ENCODE results near the gene MZT2B. TPM values are rescaled to one million over a fixed set of nuclear protein-coding genes. Genes with fewer than 3 reads are reported as not detected.
"Not testable (repeated sequence)": the region's sequence is repeated elsewhere in the genome, so short reads cannot be mapped to it uniquely, and the experiment has no call there.

MZT2B gene
- 100 to 1,000 TPM in 1 of 4 donors, 10 to 100 TPM in 3; 20.7 to 109 (median 93.2) TPM for total RNA-seq

DNA sequence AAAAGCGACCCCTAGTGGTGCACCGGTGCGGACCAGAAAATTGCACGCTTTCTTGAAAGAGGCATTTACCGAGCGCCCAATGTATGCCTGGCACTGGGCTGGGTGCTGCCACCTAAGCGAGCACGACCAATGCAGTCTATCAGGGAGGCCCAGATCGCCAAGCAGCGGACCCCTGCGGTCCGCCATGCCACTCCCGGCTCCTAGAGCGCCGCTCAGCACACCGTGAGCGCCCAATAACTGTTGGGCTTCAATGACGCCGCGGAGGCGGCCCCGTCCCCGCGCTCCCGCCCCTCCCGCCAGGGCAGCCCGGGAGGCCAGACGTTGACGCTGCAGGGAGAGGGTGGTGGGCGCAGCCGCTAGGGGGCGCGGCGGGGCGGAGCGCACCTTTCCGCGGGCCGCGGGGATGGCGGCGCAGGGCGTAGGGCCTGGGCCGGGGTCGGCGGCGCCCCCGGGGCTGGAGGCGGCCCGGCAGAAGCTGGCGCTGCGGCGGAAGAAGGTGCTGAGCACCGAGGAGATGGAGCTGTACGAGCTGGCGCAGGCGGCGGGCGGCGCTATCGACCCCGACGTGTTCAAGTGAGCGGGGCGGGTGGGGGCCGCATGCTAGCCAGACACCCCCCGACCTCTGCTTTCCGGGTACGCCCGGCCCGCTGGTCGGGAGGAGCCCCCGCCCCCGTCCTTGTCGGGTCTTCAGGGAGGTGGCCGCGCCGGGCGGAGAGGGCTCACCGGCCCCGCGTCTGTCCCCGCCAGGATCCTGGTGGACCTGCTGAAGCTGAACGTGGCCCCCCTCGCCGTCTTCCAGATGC lies at the start of gene MZT2B:
Gene MZT2B, plus strand, starts transcription at position 383 of the 803 bp plus-strand sequence. Its CDS starts 21 bp downstream, at position 404.
- TF ChIP-seq CTCF (IDR thresholded peaks at IDR 0.05; ENCODE audit: low read depth): not testable (repeated sequence)

- TF ChIP-seq CTCF (IDR thresholded peaks at IDR 0.05; ENCODE audit: low read depth): no peak
Observed at GRCh38 chr2:130135692-130136541, 46.1 kb upstream of the MZT2B start.

- TF ChIP-seq CTCF (IDR thresholded peaks at IDR 0.05; ENCODE audit: low read depth): not testable (repeated sequence)
Observed at GRCh38 chr2:130145006-130145414, 37.1 kb upstream of the MZT2B start, which contains the start of gene CCDC74B. CCDC74B (minus strand) TSS chr2:130145112; CDS start chr2:130144996, 116 bp downstream.

DNA sequence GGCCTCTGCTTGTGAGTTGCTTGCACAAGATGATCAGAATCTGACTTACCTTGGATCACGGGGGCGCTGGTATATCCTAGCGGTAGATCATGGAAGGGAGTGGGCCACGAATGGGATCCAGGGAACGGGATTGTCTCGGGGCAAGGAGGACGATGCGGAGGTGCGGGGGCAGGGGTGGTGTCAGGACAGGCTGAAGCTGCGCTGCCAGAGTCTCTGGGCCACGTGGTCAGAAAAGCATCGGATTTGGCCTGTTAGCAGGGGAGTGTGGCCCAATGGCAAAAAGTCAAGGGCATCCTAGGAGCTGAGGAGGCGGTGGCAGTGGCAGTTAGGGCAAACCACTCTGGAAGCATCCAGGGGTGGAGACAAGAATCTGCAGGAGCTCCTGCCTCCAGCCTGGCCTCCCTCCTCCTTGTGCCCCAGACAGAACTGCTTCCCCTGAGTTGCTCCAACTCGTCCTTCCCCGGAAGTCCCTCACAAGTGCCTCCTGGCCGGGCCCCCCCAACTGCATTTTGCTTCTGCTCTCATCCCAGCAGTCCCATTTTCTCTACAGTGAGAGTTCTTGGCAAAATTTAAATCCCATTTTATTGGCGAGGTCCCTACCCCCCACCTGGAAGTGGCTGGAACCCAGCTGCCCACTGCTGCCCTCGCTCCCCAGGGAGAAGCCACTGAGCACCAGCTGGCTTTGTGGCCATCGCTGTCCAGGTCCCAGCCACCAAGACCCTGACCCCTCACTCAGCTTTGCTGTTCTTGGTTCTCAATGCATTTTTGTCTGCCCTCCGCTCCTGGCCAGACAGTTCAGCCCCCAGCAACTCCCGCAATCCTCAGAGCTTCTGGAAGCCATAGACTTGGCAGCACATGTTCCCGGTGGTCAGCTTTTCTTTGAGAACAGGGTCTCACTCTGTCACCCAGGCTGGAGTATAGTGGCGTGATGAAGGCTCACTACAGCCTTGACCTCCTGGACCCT lies 31.6 kb upstream of the MZT2B start:
- TF ChIP-seq CTCF (IDR thresholded peaks at IDR 0.05; ENCODE audit: low read depth): no peak

GRCh38 chr2:130152816-130153595 lies 29.1 kb upstream of the MZT2B start:
- TF ChIP-seq CTCF (IDR thresholded peaks at IDR 0.05; ENCODE audit: low read depth): no peak
